GM06990 (cell line): ENCODE data around the gene FBXL17.

Experiments
- DNase-seq: peaks from one replicate; pipeline ENCODE4 v3.0.0-alpha.2; 2011; ENCODE audit not compliant: insufficient read length; ENCODE audit errors: extremely low read depth
- H3K27me3 ChIP-seq: replicated peaks from 2 replicates; pipeline ENCODE4 v1.6.0; 2011; ENCODE audit warnings: low read length; ENCODE audit not compliant: control insufficient read depth, insufficient read depth
- H3K36me3 ChIP-seq: 2 replicates; pipeline ENCODE4 v1.5.1; 2011; ENCODE audit warnings: low read length; ENCODE audit not compliant: control insufficient read depth, insufficient read depth
- H3K4me3 ChIP-seq: replicated peaks from 2 replicates; pipeline ENCODE4 v1.5.1; 2011; ENCODE audit warnings: low read depth, mild to moderate bottlenecking, control low read depth, low read length
- CTCF ChIP-seq: IDR thresholded peaks from 2 replicates; pipeline ENCODE4 v1.5.1; 2011; ENCODE audit warnings: low read length, control low read depth, mild to moderate bottlenecking, inconsistent platforms; ENCODE audit not compliant: insufficient read depth, poor library complexity, severe bottlenecking

Gene FBXL17

GRCh38 chr5:107840592-107840991 is 541.3 kb downstream of the FBXL17 start:
- no peak for TF ChIP-seq CTCF
- no peak overlapping the region for H3K4me3 ChIP-seq
- no peak for DNase-seq
- H3K36me3 ChIP-seq: no peaks in the 10 kb centered on the region
- H3K27me3 ChIP-seq: no peaks in the 10 kb centered on the region; the same call in 1 of the 2 replicates

- TF ChIP-seq CTCF: no peak
- DNase-seq: no peak
- no peaks in the 10 kb centered on the region for H3K36me3 ChIP-seq
- no peaks in the 10 kb centered on the region; the same call in 1 of the 2 replicates for H3K27me3 ChIP-seq
- H3K4me3 ChIP-seq: no peak overlapping the region
Observed at GRCh38 chr5:107840161-107840560, 541.7 kb downstream of the FBXL17 start.

GRCh38 chr5:107835096-107835495 is 546.8 kb downstream of the FBXL17 start:
- Histone ChIP-seq H3K27me3 (no peaks in the 10 kb centered on the region; the same call in 1 of the 2 replicates), H3K36me3 (no peaks in the 10 kb centered on the region), H3K4me3 (no peak overlapping the region)
- DNase-seq: no peak
- no peak for TF ChIP-seq CTCF

GRCh38 chr5:107832746-107833145 is 549.2 kb downstream of the FBXL17 start:
- no peak for TF ChIP-seq CTCF
- H3K4me3 ChIP-seq: no peak overlapping the region
- DNase-seq: no peak
- H3K36me3 ChIP-seq: no peaks in the 10 kb centered on the region
- H3K27me3 ChIP-seq: no peaks in the 10 kb centered on the region; the same call in 1 of the 2 replicates

GRCh38 chr5:107831612-107832395 is 550.1 kb downstream of the FBXL17 start:
- TF ChIP-seq CTCF: no peak
- H3K36me3 ChIP-seq: no peaks in the 10 kb centered on the region
- no peak for DNase-seq
- H3K4me3 ChIP-seq: no peak overlapping the region
- H3K27me3 ChIP-seq: no peaks in the 10 kb centered on the region; the same call in 1 of the 2 replicates
